ENCODE measurements around the gene PER2.

PER2 gene

GRCh38 chr2:238250896-238251295 lies 37.5 kb downstream of the PER2 start:
- no peak for DNase-seq (ENCODE audit: low spot score)

- no peak for DNase-seq (ENCODE audit: low spot score)
These were observed 40.5 kb downstream of the PER2 start for GRCh38 chr2:238247841-238248453.

GRCh38 chr2:238247002-238247822 lies 41.2 kb downstream of the PER2 start:
- DNase-seq (ENCODE audit: low spot score): no peak

- DNase-seq (ENCODE audit: low spot score): no peak
These were observed 44.3 kb downstream of the PER2 start for GRCh38 chr2:238244151-238244550.

- no peak for DNase-seq (ENCODE audit: low spot score)
These were observed 44.8 kb downstream of the PER2 start for GRCh38 chr2:238243496-238244076.

- no peak for DNase-seq (ENCODE audit: low spot score)
These were observed 45.5 kb downstream of the PER2 start for GRCh38 chr2:238242731-238243495.

- no peak for DNase-seq (ENCODE audit: low spot score)
These were observed 46.4 kb downstream of the PER2 start for GRCh38 chr2:238241970-238242369.

GRCh38 chr2:238240757-238241711 lies 47.4 kb downstream of the PER2 start:
- peak; percentile 47 for DNase-seq (ENCODE audit: low spot score)

- DNase-seq (ENCODE audit: low spot score): peak; percentile 95
These were observed 48.3 kb downstream of the PER2 start, which contains the start of gene HES6 for GRCh38 chr2:238239863-238240756. Gene HES6, minus strand, starts transcription at chr2:238240038. Its CDS starts 133 bp downstream, at chr2:238239905.

- peak; percentile 33 for DNase-seq (ENCODE audit: low spot score)
These were observed 48.9 kb downstream of the PER2 start for GRCh38 chr2:238239543-238239862.

- peak; percentile 51 for DNase-seq (ENCODE audit: low spot score)
These were observed 49.5 kb downstream of the PER2 start for GRCh38 chr2:238238766-238239542.

- no peak for DNase-seq (ENCODE audit: low spot score)
These were observed 50.1 kb downstream of the PER2 start for GRCh38 chr2:238238311-238238765.

- DNase-seq (ENCODE audit: low spot score): no peak
These were observed 50.8 kb downstream of the PER2 start for GRCh38 chr2:238237431-238238135.

GRCh38 chr2:238236571-238236970 lies 51.8 kb downstream of the PER2 start:
- DNase-seq (ENCODE audit: low spot score): no peak

- no peak for DNase-seq (ENCODE audit: low spot score)
These were observed 52.6 kb downstream of the PER2 start for GRCh38 chr2:238235856-238236255.

GRCh38 chr2:238235331-238235732 lies 53.1 kb downstream of the PER2 start:
- DNase-seq (ENCODE audit: low spot score): no peak

GRCh38 chr2:238233625-238234024 lies 54.8 kb downstream of the PER2 start:
- no peak for DNase-seq (ENCODE audit: low spot score)

GRCh38 chr2:238231809-238232208 lies 56.6 kb downstream of the PER2 start:
- no peak for DNase-seq (ENCODE audit: low spot score)

All from germinal center (tissue), 1 donor.